ENCODE measurements around the gene TMEM119.

The TMEM119 gene

DNA sequence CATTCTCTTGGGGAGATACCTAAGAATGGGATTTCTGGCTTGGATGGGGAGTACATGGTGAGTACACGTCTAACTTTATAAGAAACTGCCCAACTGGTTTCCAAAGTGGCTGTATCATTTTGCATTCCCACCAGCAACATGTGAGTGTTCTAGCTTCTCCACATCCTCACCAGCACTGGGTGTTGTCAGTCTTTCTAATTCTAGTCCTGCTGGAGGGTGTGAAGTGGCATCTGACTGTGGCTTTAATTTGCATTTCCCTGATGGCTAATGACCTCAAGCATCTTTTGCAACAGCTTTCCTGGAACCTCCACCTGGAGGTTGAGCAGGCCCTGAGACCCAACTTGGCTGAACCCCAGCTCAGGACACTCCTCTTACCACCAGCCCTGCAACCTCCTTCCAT, 18.0 kb upstream of the TMEM119 start:
- FAIRE-seq: no peak

DNA sequence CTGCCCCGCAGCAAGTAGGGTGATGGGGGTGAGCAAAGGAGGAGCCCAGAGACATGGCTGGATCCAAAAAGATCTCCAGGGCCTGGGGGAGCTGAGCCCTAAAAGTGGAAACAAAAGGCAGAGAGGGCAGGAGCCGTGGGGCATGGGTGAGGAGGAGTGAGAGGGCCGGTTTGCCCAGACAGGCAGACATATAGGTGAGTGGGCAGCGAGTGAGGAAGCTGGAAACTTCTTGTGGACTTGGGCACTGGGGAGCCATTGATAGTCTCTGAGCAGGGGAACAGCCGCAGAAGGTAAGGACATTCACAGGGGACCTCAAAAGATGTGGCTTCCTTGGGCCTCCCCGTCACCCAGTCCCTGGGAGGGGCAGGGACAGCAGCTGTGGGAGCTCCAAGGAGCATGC, 16.8 kb upstream of the TMEM119 start:
- no peak for FAIRE-seq

DNA sequence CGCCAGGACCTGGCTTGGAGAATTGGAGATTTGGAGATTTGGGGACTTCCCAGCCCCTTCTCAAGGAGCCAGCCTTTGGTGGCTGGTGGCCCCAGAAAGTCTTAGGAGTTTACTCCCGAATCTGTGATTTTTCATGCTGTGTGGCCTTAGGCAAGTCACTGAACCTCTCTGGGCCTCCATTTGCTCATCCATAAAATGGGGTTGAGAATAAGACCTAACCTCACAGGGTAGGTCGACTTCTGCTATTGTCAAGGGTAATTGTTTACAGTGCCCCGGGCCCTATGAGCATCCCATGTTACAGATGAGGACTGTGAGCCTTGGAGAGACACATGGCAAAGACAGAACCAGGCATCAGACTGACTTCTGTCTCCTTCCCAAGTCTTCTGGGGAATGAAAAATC, 16.2 kb upstream of the TMEM119 start:
- no peak for FAIRE-seq

DNA sequence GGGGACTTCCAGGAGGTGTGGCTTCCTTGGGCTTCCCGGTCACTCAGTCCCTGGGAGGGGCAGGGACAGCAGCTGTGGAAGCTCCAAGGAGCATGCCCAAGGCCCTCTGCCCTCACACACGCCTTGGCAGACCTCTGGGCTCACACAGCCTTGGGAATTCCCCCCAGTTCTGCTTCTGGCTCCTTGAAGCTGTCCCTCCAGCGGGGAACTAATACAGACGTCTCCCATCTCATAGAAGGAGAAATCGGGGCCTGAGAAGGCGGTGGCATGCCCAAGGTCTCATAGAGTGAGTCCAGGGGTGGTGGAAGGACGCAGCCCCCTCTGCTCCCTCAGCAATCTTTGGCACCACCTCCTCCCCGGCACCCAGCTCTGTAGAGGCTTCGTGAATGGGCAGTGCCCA, 15.7 kb upstream of the TMEM119 start:
- FAIRE-seq: no peak

DNA sequence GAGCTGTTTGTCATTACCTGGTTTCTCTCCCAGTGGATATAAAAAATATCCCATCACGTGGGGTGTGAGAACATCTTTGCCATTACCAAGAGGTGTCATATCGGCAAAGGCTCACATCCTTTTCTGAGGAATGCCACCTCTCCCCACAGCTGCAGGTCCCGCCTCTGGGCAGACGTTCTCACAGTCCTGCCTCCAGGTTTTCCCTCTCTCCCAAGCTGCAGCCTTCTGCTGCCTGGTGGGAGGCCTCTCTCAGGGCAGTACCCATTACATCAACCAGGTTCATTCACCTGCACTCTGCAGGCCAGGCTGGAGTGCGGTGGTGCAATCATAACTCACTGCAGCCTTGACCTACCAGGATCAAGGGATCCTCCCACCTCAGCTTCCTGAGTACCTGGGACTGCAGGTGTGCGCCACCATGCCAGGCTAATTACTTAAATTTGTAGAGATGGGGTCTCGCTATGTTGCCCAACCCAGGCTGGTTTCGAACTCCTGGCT, 15.0 kb upstream of the TMEM119 start:
- no peak for FAIRE-seq

DNA sequence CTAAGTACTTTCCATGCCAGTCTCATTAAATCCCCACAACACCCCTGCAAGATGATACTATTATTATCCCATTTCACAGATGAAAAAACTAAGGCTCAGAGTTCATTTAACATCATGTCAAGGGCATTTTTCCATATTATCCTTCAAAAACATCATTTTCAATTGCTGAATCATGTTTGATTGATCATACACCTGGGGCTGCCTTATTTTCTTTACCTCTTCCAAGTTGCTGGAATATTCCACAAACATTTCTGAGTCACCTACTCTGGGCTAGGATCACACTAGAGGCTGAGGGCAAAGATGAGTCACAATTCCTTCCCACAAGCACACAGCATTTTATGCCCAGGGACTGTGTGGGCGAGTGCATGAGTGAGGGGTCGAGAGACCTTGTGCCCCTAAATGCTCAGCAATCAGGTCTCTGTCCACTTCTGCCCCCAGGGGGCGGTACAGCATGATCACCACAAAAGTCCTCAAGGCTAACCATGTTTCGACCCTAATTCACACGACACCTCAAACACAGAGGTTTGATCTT, 14.1 kb upstream of the TMEM119 start:
- FAIRE-seq: no peak

DNA sequence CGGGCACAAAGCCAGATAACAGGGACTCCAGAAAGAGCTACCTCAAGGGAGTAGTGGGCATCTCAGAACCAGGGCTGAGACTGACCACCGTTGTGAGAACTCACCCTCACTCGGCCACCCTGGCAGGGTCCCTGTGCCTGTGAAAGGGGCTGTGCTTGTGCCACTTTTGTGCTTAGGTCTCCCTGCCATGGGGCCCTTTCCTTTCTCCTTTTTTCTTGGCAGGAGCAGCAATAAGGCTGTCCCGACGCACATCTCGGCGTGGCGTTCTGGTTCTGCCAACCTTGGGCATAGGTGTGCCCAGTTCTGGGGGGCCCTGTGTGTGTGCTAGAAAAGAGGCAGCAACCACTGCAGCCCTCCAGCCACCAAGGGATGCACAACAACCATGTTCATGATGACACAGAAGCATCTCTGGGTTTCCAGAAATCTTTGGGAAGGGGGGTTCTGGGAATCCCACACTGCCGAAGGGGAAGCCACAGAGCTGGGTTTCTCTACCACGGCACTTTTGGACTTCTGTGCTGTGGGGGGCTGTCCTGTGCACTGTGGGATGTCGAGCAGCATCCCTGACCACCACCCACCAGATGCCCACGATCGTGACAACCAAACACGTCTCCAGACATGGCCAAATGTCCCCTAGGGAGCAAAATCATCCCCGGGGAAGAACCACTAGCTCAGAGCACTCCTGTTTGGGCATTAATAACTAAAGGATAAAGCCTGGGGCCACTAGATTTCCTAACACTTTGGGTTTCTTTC, 13.1 kb upstream of the TMEM119 start:
- FAIRE-seq: no peak

DNA sequence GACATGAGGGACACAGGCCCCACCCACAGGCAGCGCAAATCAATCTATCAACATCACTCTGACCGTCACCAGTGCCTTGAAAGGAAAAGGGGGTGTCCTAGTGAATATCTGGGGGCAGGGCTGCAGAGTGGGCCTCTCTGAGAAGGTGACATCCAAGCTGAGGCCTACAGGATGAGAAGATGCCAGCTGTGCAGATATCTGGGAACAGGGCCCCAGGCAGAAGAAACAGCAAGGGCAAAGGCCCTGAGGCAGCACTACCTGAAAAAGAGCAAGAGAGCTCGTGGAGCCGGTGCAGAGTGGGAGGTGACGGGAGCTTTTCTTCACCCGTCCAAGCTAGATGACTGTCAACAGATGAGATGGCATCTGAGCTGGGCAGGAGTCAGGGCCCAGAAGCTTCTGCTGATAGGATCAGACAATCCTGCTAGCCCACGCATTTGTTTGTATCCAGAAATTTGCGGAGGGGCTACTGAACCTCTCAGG, 12.5 kb upstream of the TMEM119 start:
- no peak for FAIRE-seq

DNA sequence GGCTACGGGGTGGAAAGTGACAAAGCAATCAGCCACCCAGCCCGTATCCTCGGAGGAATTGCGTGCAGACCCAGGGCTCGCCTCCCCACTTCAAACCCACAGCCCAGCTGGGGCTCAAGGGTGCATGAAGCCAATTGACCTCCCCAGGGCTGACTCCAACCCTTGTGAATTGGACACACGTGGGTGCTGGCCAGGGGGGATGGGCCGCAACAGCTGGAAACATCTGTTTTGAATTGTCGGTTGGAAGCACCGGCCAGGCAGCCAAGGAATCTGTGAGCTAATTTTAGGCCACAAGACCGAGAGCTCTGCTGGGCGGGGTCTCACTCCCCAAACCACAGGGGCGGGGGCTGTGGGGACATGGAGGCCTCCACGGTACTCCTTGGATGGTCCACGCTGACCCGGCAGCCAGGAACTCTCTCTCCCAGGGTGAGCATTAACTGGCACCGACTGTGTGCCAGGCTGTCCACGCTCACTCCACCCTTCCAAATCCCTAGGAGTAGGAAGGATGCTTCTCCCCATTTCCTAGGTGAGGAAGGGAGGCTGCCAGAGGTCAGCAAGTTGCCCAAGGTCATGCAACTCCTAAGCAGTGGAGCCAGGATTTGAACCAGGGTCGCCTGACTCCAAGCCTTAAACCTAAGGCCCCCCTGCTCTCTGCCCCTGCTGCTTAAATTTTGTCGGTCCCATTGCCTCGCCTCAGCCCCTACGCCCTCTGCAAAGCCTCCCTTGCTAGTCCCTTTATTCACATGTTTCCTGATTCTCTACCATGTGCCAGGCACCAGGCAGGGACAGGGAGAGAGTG, 11.9 kb upstream of the TMEM119 start:
- FAIRE-seq: no peak

DNA sequence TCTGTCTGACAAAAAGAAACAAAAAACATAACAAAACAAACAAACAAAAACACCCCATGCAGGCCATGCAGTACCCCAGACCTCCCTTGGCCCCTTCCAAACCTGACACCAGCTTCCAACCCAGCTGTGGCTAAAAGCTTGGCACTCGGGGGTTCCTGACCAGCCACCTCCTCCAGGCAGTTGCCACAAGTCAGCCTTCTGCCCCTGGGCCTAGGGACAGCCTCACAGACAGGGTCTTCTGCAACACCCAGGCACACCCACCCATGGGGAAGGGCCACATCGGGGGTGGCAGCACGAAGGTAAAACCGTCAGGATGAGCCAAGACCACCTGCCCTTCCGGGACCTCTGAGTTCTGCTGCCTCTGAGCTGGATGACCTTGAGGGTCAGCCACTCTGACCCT, 10.7 kb upstream of the TMEM119 start:
- FAIRE-seq: no peak

DNA sequence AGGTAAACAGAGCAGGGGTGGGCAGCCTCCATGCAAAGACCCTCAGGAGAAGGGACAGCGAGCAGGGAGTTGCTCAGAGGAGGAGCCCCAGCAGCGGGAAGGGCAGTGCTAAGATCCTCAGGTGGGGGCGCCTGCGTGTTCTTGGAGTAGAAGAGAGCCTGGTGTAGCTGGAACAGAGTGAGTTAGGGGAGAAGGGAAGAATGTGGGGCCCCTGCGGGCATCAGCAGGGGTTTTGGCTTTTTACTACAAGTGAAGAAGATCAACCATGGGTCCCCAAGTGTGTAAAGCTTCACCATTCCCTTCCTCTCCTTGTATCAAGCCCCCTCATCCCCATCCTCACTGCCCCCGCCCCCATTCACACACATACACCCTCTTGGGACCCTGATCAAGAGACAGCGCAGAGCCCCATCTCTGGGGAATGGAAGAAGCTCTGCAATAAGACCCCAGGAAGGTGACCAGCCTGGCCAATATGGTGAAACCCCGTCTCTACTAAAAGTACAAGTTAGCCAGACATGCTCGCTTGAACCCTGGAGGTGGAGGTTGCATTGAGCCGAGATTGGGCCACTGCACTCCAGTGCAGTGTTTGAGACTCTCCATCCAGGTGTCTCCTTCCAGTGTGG, 10.2 kb upstream of the TMEM119 start:
- FAIRE-seq: no peak

DNA sequence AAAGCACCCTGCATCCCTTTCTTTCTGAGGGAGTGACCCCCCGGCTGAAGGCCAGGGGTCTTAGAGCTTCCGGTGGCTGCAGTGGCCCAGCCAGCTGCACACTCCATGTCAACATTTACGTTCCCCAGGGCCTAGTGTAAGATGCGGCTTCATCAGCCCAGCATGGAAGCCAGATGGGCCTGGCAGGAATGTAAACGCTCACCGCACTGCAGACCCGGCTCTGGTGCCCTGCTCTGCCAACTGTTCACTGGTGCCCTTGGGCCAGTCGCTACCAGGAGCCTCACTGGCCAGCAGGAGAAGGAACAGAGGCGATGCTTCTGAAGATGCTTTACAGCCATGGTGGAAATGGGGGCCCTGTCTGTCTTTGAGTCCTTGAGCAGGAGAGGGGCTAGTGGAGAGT, 8.6 kb upstream of the TMEM119 start:
- no peak for FAIRE-seq

DNA sequence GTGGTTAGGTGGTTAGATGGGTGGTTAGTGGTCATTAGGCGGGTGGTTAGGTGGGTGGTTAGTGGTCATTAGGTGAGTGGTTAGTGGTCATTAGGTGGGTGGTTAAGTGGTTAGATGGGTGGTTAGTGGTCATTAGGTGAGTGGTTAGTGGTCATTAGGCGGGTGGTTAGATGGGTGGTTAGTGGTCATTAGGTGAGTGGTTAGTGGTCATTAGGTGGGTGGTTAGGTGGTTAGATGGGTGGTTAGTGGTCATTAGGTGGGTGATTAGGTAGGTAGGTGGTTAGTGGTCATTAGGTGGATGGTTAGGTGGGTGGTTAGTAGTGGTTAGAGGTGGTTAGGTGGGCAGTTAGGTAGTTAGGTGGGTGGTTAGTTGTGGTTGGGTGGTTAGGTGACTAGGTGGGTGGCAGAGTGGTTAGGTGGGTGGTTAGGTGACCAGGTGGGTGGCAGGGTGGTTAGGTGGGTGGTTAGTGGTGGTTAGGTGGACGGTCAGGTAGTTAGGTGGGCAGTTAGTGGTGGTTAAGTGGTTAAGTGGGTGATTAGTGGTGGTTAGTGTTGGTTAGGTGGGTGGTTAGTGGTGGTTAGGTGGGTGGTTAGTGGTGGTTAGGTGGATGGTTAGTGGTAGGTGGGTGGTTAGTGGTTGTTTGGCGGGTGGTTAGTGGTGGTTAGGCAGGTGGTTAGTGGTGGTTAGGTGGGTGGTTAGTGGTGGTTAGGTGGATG, 8.0 kb upstream of the TMEM119 start:
- FAIRE-seq: no peak

DNA sequence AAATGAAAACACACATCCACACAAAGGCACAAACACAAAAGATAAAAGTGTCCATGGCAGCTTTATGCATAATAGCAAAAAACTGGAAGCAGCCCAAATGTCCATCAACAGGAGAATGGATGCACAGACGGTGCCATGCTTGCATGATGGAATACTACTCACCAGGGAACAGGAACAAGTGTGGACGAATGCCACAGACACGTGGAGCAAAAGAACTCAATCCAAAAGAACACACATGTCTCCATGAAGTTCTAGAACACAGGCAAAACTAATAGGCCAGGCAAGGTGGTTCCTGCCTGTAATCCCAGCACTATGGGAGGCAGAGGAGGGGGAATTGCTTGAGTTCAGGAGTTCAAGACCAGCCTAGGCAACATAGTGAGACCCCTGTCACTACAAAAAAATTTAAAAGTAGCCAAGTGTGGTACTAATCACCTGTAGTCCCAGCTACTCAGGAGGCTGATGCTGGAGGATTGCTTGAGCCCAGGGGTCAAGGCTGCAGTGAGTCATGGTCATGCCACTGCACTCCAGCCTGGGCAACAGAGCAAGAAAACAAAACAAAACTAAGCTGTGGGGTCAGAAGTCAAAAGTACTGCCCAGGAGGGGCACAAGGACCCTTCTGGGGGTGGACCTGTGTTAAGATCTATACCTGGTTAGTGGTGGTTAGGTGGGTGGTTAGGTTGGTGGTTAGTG, 7.3 kb upstream of the TMEM119 start:
- FAIRE-seq: no peak

DNA sequence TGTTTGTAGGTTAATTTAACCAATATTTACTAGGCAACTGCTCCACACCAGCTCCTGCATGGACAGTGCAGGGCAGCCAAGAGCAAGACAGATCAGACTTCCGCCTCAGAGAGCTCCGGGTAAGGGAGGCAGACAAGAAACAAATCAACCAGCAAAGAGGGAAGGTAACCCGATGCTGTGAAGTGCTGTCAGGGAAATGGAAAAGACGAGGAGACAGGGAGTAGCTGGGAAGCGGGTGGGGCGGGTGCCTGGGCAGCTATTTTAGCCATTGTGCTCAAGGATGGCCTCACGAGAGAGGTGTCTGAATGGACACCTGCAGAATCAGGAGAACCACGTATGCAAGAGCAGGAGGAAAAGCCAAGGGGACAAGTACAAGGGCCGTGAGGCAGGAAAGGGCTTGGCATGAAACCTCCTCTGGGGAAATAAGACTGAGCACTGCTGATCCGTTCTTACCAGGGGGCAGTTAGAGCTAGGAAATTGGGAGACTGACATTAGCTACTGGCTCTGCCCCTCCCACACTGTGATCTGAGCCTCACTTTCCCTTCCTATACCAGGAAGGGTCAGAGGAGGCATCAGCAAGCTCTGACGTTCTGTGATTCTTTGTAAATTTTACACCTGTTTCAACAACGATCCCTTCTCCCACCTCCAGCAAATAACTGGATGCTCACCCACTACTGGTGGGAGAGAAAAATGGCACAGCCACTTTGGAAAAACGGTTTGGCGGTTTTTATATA, 6.5 kb upstream of the TMEM119 start:
- FAIRE-seq: no peak

DNA sequence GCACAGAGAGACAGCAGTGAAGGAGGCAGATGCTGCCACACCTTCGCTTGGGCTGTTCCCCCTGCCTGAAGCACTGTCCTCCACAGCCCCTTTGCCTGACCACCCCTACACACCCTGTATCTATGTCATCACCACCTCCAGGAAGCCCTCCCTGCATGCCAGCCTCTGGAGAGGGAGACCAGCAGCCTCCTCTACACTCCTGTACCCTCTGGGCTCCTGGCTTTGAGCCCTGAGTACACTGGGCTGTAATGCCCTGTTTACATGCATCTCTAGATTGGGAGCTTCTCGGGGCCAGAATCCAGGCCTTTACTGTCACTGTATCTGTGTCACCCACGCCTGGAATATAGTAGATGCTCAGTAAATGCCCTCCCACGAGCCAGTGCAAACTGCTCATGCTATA, 5.9 kb upstream of the TMEM119 start:
- no peak for FAIRE-seq

DNA sequence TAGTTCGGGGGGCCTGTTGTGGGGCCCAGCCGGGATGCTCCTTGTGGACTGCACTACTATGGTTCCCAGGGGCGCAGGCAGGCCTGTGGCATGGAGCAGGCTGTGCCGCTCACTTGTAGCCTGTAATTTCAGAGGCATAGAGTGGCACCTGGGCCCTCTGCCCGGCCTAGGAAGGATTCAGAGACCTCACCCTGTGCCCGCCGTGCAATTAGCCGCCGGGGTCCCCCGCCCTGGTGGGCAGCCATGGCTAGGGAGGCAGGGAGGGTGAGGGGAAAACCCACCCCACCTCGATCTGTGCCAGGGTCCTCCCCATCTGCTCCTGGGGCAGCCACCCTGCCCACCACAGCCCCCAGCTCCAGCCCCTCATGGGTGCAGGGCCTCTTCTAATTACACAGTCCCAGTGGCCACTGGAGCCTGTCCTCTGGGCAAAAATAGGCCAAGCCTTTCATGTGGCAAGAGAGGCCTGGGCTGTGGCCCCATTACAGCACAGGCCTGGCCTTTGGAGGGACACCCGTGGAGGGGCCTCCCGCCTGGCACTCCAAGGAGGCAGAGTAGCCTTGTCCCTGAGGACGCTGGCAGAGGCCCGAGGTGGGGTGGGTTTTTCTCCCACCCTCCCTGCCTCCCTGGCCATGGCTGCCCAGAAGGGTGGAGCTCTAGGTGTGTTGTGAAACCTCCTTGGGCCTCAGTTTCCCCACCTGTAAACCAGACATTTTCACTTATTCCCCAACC, 5.3 kb upstream of the TMEM119 start:
- FAIRE-seq: no peak

DNA sequence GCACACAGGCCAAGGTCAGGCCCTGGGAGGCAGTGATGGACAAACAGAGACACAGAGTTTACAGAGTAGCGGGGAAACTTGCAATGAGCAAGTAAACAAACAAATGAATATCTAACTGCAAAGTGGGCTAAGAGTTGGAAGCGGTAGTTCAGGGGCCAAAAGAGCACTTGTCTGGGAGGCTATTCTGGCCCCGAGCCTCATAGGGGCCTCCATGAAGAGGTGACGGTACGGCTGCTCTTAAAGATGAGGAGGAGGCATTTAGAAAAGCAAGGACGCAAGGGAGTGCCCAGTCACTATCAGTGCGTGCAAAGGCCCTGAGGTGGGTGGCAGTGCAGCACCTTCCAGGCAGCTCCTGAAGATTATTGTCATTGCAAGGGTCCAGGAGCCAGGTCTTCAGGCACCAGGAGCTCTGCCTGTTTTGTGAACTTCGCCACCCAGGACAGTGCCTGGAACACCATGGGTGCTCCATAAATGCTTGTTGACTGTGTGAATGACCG, 4.4 kb upstream of the TMEM119 start:
- FAIRE-seq: no peak

DNA sequence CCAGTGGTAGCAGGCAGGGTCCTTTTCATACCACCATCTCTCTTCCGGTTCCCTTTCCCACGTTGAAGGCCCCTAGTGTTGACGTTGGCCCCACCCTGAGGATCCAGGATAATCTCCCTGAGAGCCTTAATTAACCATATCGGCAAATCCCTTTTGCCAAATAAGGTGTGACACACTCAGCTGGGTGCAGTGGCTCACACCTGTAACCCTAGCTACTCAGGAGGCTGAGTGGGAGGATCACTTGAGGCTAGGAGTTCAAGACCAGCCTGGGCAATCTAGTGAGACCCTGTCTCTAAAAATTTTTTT, 2.8 kb upstream of the TMEM119 start:
- no peak for FAIRE-seq

DNA sequence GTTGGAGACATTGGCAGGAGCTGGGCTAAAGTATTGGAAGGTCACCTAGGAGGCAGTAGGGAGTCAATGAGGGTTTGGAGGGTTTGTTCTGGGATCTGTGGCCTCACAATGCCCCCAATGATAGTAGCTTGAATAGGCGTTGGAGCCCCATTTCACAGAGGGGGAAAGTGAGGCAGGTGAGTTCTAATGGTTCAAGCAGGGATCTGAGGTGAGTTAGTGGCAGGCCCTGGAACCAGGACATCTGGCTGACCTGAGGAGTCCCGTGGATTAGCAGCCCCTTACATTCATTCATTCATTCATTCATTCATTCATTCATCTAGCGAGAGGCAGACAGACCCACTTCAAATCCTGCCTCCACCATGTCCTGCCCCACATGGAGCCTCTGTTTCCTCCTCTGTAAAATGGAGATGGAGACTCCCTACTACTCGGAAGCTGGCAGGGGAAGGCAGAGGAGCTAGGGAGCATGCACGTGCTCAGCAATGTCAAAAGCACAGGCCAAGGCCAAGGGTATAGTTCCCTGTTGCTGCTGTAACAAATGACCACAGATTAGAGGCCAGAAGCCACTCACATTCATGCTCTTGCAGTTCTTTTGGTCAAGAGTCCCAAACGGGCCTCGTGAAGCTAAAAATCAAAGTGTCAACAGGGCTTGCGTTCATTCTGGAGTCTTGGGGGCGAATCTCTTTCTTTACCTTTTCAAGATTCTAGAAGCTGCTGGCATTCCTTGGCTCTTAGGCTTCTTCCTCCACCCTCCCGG, 2.2 kb upstream of the TMEM119 start:
- FAIRE-seq: no peak
